ENCODE results near the gene KLF9.

Gene KLF9

GRCh38 chr9:70352356-70352755 lies 62.1 kb downstream of the KLF9 start:
- DNase-seq = no peak

- no peak for DNase-seq
Observed at GRCh38 chr9:70347046-70347445, 67.4 kb downstream of the KLF9 start.

- no peak for DNase-seq
Observed at GRCh38 chr9:70340572-70340971, 73.9 kb downstream of the KLF9 start.

All from DMS79 (cell line).